GM06990 (cell line): ENCODE measurements around the gene RNF145.

Source experiments
- DNase-seq: peaks from one replicate; pipeline ENCODE4 v3.0.0-alpha.2; 2011; ENCODE audit not compliant: insufficient read length; ENCODE audit errors: extremely low read depth
- H3K27me3 ChIP-seq: replicated peaks from 2 replicates; pipeline ENCODE4 v1.6.0; 2011; ENCODE audit warnings: low read length; ENCODE audit not compliant: control insufficient read depth, insufficient read depth
- H3K36me3 ChIP-seq: 2 replicates; pipeline ENCODE4 v1.5.1; 2011; ENCODE audit warnings: low read length; ENCODE audit not compliant: control insufficient read depth, insufficient read depth
- H3K4me3 ChIP-seq: replicated peaks from 2 replicates; pipeline ENCODE4 v1.5.1; 2011; ENCODE audit warnings: low read depth, mild to moderate bottlenecking, control low read depth, low read length
- TF ChIP-seq, protein P1 (sequence below): IDR thresholded peaks from 2 replicates; pipeline ENCODE4 v1.5.1; 2011; ENCODE audit warnings: low read length, control low read depth, mild to moderate bottlenecking, inconsistent platforms; ENCODE audit not compliant: insufficient read depth, poor library complexity, severe bottlenecking

RNF145 gene

DNA sequence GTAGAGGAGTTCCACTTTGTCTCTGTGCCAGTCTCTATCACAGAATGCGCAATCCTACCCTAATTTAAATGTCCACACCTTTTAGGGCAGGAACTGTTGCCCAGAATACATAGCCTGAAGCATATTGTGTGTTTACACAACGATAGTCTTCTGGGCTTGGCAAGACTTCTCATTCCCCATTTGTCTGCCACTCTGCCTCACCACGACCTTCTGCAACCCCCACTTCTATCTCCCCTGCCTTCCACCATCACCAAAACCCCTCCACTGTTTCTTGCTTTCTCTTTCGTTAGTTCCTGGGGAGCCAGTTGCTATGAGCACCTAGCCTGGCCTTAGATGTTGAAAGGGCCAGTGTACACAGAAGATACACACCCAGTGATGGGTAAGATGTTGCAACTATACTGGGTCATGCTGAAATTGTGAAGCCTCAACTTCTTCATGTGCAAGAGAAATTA, 883 bp upstream of the RNF145 start:
- DNase-seq: no peak
- TF ChIP-seq, protein P1, sequence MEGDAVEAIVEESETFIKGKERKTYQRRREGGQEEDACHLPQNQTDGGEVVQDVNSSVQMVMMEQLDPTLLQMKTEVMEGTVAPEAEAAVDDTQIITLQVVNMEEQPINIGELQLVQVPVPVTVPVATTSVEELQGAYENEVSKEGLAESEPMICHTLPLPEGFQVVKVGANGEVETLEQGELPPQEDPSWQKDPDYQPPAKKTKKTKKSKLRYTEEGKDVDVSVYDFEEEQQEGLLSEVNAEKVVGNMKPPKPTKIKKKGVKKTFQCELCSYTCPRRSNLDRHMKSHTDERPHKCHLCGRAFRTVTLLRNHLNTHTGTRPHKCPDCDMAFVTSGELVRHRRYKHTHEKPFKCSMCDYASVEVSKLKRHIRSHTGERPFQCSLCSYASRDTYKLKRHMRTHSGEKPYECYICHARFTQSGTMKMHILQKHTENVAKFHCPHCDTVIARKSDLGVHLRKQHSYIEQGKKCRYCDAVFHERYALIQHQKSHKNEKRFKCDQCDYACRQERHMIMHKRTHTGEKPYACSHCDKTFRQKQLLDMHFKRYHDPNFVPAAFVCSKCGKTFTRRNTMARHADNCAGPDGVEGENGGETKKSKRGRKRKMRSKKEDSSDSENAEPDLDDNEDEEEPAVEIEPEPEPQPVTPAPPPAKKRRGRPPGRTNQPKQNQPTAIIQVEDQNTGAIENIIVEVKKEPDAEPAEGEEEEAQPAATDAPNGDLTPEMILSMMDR: no peak
- Histone ChIP-seq H3K4me3 (peak overlapping the region; percentile 74), H3K36me3 (no peaks in the 10 kb centered on the region), H3K27me3 (no peaks in the 10 kb centered on the region)

DNA sequence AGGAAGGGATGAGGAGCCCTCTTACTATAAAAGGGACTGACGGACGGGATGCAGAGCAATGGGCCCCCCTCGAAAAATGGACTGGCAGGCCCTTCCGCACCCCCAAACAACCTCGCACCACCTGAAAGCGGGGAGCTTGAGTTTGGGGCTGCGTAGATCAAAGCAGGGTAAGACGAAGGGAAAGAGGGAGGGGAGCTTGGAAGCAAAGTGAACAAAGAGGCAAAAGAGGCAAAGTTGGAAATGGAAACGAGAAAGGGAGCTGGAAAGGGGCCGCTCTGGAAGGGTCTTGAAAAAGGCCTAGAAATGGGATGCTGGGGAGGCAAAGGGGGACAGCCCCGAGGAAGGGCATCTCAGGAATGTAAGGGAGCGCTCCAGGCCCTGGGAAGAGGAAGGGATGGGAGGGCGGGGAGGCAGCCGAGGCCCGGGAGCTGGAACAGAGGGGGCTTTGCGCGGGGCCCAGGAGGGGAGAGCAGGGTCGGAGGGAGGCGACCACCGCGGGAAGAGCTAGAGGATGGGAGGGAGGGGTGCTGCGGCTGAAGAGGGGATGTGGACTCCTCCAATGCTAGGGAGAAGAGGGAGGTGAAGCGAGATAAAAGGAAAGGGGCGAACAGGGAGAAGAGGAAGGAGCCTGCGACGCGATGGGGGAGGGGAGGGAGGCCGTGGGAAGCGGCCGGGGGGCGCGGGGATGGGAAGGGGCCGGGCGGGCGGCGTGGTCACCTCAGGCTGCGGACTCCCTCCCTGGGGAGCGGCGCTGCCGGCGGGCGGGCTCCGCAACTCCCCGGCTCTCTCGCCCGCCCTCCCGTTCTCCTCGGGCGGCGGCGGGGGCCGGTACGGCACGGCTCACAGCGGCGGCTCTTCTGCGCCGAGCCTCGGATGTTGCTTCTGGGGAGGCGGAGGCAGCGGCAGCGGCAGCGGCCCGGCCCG, 577 bp downstream of the RNF145 start:
- TF ChIP-seq, protein P1: no peak
- Histone ChIP-seq H3K27me3 (no peaks in the 10 kb centered on the region), H3K4me3 (peak overlapping the region; percentile 87), H3K36me3 (no peaks in the 10 kb centered on the region)
- DNase-seq: peak; percentile 46

DNA sequence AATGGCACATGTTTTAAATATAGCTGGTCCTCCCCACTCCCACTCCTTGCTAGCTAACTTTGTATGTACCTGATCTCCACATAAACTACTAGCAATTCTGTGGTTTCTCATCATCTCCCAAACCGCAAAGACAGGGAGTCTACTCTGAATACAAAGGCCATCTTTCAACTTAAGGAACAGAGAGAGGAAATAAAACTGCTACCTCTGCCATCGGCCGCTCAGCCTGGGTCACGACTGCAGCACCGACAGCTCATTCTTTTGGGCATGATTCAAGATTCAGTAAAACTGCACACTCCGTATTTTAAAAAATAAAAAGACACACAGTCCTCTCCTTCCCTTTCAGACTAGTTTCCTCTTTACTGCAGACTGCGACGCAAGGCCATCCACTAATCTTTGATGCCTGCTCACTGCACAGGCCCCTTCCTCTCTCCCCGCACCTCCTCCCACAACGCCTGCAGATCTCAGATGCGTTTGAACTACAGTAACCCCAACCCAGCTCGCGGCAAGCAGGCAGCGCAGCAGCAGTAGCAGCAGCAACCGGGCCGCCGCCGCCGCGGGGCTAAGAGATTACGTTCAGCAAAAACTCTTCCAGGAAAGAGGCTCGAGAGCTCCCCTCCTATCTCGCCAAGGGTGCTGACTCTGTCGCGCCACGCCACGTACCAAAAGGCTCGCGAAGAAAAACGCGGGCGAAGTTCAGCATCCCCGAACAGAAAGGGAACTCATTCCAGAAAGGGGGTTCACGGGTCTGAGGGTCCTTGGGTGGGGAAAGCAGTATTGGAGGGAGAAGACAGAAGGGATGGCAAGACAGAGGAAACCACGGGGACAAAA, 1.5 kb downstream of the RNF145 start:
- peak overlapping the region; percentile 87 for H3K4me3 ChIP-seq
- no peaks in the 10 kb centered on the region for H3K27me3 ChIP-seq
- no peaks in the 10 kb centered on the region for H3K36me3 ChIP-seq
- DNase-seq: peak; percentile 79
- TF ChIP-seq, protein P1: no peak

DNA sequence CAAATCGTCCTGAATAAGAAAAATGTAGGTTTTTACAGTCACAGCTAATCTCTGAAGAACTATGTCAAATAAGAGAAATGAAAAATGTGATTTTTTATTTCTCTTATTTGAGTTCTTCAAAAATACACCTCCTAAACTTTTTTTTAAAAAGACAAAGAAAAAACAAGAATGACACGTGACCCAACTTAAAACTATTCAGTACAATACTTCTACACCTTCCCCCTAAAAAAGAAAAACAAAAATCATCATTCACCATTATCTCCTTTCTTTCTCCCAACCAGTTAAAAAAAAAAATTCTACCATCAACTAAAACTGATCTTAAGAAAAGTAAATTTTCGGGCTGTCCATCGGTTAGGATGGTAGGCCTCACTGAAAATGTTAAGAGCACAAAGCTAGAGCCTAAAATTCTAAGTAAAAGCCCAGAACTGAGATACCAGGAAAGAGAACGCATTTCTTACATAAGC, 2.1 kb downstream of the RNF145 start:
- H3K4me3 ChIP-seq: peak overlapping the region; percentile 87
- no peak for DNase-seq
- TF ChIP-seq, protein P1: no peak
- no peaks in the 10 kb centered on the region for H3K27me3 ChIP-seq
- no peaks in the 10 kb centered on the region; the same call in 1 of the 2 replicates for H3K36me3 ChIP-seq

DNA sequence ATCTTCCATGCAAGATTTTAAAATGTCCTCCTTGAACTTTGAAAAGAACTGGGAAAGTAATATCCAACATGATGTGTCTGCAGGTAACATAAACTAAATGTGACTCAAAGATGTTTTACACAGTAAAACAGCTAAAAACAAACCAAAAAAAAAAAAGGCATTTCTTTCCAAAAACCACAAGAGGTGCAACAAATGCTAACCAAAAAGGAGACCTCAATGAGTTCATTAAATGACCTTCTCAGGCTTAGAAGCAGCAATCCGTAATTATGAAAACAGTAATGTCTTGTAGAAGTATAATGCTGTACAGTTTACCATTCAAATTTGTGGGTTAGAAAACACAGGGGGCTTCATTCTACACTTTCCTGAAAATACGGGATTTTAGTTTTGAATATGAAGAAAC, 2.5 kb downstream of the RNF145 start:
- Histone ChIP-seq H3K36me3 (no peaks in the 10 kb centered on the region; the same call in 1 of the 2 replicates), H3K27me3 (no peaks in the 10 kb centered on the region), H3K4me3 (peak overlapping the region; percentile 87)
- DNase-seq: no peak
- TF ChIP-seq, protein P1: no peak
